MG63 (cell line): ENCODE data around the gene TMEM53. TPM values are rescaled to one million over a fixed set of nuclear protein-coding genes. Genes with fewer than 3 reads are reported as not detected.

Experiments
- DNase-seq: peaks from one replicate; pipeline ENCODE4 v3.0.0-alpha.2; 2020
- H3K27me3 ChIP-seq: fragments of 250-450 bp; sonication (Bioruptor Pico); 2 replicates; pipeline ENCODE4 v1.5.1; 2020; ENCODE audit warnings: mild to moderate bottlenecking, moderate library complexity
- H3K36me3 ChIP-seq: fragments of 250-450 bp; sonication (Bioruptor Pico); 2 replicates; pipeline ENCODE4 v1.5.1; 2020; ENCODE audit warnings: mild to moderate bottlenecking, moderate library complexity
- H3K4me3 ChIP-seq: fragments of 250-450 bp; sonication (Bioruptor Pico); 2 replicates; pipeline ENCODE4 v1.5.1; 2020; ENCODE audit warnings: mild to moderate bottlenecking, moderate library complexity
- H3K9me3 ChIP-seq: fragments of 250-450 bp; sonication (Bioruptor Pico); 2 replicates; pipeline ENCODE4 v1.5.1; 2020; ENCODE audit warnings: mild to moderate bottlenecking, moderate library complexity
- total RNA-seq: library from RNA; depleted of rRNA; stranded (reverse); fragments of >200 nt; shearing (Covaris generic); gene quantifications from 2 replicates; pipeline ENCODE4 v1.2.3, GENCODE V29; 2014; ENCODE audit warnings: low replicate concordance; rRNA removed

The TMEM53 gene
- 1.5 and 10.6 TPM in 2 replicates for total RNA-seq

DNA sequence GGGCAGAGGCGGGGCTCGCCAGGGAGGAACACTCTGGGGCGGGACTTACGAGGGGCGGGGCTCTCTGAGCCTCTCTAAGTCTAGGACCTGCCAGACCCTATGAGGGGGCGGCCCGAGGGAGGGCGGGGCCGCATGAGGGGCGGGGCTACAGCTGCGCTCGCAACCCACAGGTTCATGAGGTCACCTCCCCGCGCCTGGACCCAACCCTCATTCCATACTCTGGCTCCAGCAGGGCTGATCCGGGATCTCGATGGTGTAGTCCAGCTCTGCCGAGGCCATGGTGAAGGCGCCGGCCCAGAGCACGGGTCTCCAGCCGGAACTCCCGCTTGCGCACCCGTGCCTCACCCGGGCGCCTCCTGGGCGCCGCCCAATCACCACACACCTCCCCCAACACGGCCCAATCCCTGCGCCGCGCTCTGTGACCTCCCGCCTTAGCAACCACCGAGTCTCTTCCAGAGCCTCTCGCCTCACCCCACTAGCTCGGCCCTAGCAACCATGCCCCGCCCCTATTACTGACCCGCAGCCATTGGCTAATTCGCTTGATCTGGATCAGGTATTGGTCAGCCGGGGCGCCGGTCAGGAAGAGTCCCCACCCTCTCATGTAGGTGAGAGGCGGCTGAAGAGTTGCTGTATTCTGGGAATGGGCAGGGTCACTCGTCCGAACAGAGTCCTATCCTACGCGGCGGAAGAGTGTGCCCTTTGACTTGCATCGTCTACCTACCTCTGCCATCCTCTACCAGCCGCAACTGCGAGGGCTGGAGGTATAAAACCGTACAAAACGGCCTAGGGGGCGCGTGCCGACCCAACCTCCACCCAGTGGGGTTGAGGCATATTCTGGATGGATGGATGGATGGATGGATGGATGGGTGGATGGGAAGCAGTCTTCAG, at the start of gene TMEM53, which contains the start of gene ARMH1:
TMEM53 (minus strand) TSS at position 369 of the 888 bp plus-strand sequence; CDS start at position 279, 90 bp downstream.
ARMH1 (plus strand) TSS at position 602 of the 888 bp plus-strand sequence. CDS start 14,984 bp downstream, outside the sequence.
- Histone ChIP-seq H3K9me3 (no peaks in the 10 kb centered on the region), H3K36me3 (no peaks in the 10 kb centered on the region), H3K4me3 (peak within 1 kb of the TSS; percentile 73), H3K27me3 (no peaks in the 10 kb centered on the region)
- peak; percentile 99 for DNase-seq

- Histone ChIP-seq H3K36me3 (no peaks in the 10 kb centered on the region), H3K27me3 (no peaks in the 10 kb centered on the region), H3K9me3 (no peaks in the 10 kb centered on the region), H3K4me3 (no peak overlapping the region)
- no peak for DNase-seq
These were observed 49.4 kb upstream of the TMEM53 start for GRCh38 chr1:44723496-44724295.

DNA sequence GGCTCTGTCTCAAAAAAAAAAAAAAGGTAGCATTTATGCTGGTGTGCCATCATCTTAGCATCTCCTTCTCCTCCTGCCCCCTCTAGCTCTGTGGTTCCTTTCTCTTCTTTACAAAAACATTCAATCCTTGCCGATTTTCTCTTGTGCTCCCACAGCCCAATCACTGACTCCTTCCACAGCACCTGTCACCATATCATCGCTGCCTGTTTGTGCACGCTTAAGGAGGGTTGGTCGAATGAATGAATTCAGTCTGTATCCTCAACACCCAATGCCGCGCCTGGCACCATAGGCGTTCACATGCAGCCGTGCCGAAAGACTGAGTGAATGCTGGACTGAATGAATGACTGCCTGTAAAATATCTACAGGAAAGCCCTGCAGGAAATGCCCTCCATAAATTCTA, 48.8 kb upstream of the TMEM53 start:
- Histone ChIP-seq H3K36me3 (no peaks in the 10 kb centered on the region), H3K27me3 (no peaks in the 10 kb centered on the region), H3K9me3 (no peaks in the 10 kb centered on the region), H3K4me3 (no peak overlapping the region)
- no peak for DNase-seq

DNA sequence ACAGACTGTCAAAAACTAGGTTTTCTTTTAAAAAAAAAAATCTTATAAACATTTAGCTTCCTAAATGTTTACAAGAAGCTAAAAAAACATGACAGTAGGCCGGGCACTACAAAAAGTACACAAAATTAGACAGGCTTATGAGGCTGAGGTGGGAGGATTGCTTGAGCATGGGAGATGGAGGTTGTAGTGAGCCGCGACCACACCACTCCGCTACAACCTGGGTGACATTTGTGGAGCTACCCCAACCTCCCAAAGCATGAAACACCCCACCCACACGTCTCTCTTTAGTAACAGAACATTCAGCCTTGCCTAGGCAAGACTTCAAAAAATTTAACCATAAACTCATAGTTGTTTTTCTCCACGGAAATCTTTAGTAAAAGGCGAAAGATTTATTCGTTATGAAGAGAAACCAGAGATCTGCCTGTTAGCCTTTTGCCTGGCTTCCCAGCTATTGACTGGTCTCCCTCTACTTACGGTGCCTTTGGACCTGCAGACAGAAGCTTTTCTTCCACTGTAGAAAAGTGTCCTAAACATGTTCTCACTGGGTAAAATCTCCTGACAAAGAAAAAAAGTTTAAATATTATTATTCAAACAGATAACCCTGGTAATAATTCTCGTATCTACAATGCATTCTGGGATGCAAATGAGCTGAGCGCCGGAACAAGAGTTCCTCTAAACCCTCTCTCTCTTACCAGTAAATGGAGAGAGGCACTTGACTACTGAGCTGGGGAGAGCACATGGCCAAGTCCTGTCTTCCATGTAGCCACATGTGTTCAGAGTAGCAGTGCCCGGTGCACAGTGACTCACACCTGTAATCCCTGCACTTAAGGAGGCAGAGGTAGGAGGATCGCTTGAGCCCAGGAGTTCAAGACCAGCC, 47.4 kb upstream of the TMEM53 start:
- no peaks in the 10 kb centered on the region for H3K36me3 ChIP-seq

GRCh38 chr1:44720281-44720680, 46.0 kb upstream of the TMEM53 start:
- DNase-seq: no peak
- H3K9me3 ChIP-seq: no peaks in the 10 kb centered on the region
- no peaks in the 10 kb centered on the region for H3K36me3 ChIP-seq
- no peak overlapping the region for H3K4me3 ChIP-seq
- no peaks in the 10 kb centered on the region for H3K27me3 ChIP-seq

More for the DNA sequence above, 47.4 kb upstream of the TMEM53 start:
- no peaks in the 10 kb centered on the region for H3K9me3 ChIP-seq
- no peak overlapping the region for H3K4me3 ChIP-seq
- no peaks in the 10 kb centered on the region for H3K27me3 ChIP-seq
- DNase-seq: peak; percentile 58

- DNase-seq: no peak
- Histone ChIP-seq H3K27me3 (no peaks in the 10 kb centered on the region), H3K36me3 (no peaks in the 10 kb centered on the region), H3K9me3 (no peaks in the 10 kb centered on the region), H3K4me3 (no peak overlapping the region)
These were observed 45.0 kb upstream of the TMEM53 start for GRCh38 chr1:44719318-44719717.

GRCh38 chr1:44718091-44718490, 43.8 kb upstream of the TMEM53 start:
- DNase-seq: no peak
- no peaks in the 10 kb centered on the region for H3K27me3 ChIP-seq
- no peaks in the 10 kb centered on the region for H3K36me3 ChIP-seq
- H3K4me3 ChIP-seq: no peak overlapping the region
- no peaks in the 10 kb centered on the region for H3K9me3 ChIP-seq

GRCh38 chr1:44717653-44718052, 43.4 kb upstream of the TMEM53 start:
- H3K27me3 ChIP-seq: no peaks in the 10 kb centered on the region
- no peaks in the 10 kb centered on the region for H3K9me3 ChIP-seq
- H3K36me3 ChIP-seq: no peaks in the 10 kb centered on the region
- H3K4me3 ChIP-seq: no peak overlapping the region
- DNase-seq: no peak

DNA sequence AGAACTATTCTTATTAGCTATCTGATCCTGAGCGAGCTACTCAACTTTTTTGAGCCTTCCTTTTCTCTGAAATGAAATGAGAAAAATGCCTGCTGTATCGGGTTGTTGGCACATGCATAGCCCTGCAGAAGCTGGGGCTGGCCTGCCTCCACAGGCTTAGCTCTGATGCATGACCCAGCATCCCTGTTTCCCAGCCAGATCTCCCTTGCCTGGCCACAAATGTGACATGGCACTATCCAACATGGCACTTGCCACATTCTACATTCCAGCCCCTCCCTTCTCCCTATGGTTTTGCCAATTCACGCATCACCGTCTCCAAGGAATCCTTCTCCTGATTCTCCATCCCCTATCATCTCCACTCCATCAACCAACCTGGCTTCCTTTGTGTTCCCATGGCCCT, 42.9 kb upstream of the TMEM53 start:
- no peak for DNase-seq
- Histone ChIP-seq H3K36me3 (no peaks in the 10 kb centered on the region), H3K9me3 (no peaks in the 10 kb centered on the region), H3K27me3 (no peaks in the 10 kb centered on the region), H3K4me3 (no peak overlapping the region)

DNA sequence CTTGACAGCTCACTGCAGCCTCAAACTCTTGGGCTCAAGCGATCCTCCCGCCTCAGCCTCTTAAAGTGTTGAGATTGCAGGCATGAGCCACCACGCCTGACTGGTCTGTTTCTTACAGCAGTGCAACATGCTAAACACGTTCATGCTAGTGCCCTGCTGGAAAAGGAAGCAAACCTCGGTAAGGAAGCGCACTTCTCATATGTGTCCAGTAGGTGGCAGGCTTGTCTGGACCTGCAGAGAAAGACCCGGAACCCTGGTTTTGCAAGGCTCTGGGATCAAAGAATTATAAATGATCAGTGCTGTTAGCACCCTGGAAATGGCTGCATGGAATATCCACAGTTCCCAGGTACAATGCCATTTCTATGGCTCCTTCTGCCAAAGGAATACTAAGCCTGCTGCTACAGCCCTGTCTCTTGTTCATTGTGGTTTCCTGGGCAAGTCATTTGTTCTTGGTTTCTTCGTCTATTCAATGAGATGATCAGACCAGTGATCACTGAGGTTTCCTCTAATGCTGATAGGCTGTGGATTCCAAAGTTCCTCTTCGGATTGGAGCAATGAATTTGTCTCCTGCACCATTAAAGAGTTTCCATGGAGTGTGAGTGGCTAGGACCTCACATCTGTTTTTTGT, 40.8 kb upstream of the TMEM53 start:
- peak; percentile 57 for DNase-seq
- Histone ChIP-seq H3K36me3 (no peaks in the 10 kb centered on the region), H3K9me3 (no peaks in the 10 kb centered on the region), H3K27me3 (no peaks in the 10 kb centered on the region; the same call in 1 of the 2 replicates), H3K4me3 (no peak overlapping the region)

DNA sequence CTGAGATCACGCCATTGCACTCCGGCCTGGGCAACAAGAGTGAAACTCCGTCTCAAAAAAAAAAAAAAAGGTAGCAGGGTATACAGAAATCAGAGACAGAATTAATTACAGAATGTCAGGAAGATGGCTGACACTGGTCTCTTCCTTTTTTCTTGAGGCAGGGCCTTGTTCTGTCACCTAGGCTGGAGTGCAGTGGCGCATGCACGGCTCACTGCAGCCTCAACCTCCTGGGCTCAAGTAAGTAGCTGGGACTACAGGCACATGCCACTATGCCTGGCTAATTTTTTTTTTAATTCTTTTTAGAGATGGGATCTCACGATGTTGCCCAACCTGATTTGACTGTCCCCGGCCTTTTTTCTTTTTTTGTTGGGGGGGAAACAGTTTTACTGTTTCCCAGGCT, 40.3 kb upstream of the TMEM53 start:
- no peaks in the 10 kb centered on the region for H3K36me3 ChIP-seq
- no peaks in the 10 kb centered on the region for H3K9me3 ChIP-seq
- no peaks in the 10 kb centered on the region; the same call in 1 of the 2 replicates for H3K27me3 ChIP-seq
- H3K4me3 ChIP-seq: no peak overlapping the region
- no peak for DNase-seq

DNA sequence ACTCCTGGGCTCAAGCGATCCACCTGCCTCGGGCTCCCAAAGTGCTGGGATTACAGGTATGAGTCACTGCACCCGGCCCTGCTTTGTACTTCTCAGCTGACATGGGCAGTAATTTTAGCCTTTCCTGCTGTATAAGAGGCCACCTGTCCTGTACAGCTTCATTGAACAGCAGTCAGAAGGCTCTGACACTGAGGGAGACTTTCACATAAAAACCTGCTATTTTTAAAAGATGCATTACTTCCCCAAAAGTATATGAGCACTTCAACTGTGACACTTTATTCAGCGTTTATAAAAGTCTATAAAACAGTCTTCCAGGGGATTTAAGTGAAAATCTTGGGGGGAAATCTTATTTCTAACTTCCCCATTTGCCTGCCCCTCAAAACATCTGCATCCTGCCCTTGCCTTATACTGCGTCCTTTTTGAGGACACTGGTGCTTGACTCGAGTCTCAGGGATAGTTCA, 39.1 kb upstream of the TMEM53 start:
- Histone ChIP-seq H3K36me3 (no peaks in the 10 kb centered on the region), H3K27me3 (no peaks in the 10 kb centered on the region; the same call in 1 of the 2 replicates), H3K4me3 (no peak overlapping the region), H3K9me3 (no peaks in the 10 kb centered on the region)
- DNase-seq: no peak

GRCh38 chr1:44707959-44708831, 33.9 kb upstream of the TMEM53 start:
- H3K36me3 ChIP-seq: no peaks in the 10 kb centered on the region
- H3K27me3 ChIP-seq: no peaks in the 10 kb centered on the region; the same call in 1 of the 2 replicates
- H3K9me3 ChIP-seq: no peaks in the 10 kb centered on the region
- DNase-seq: peak; percentile 33
- no peak overlapping the region for H3K4me3 ChIP-seq

GRCh38 chr1:44707112-44707881, 33.0 kb upstream of the TMEM53 start:
- Histone ChIP-seq H3K36me3 (no peaks in the 10 kb centered on the region), H3K4me3 (no peak overlapping the region), H3K9me3 (no peaks in the 10 kb centered on the region), H3K27me3 (no peaks in the 10 kb centered on the region; the same call in 1 of the 2 replicates)
- DNase-seq: peak; percentile 76
